OCI-LY1 (cell line): ENCODE data around the gene SRD5A1.

Experiments
- H2AFZ ChIP-seq: fragments of 200-600 bp; sonication (generic), shearing (Covaris generic); 2 replicates; pipeline ENCODE4 v1.6.0; 2014; ENCODE audit warnings: antibody characterized with exemption, mild to moderate bottlenecking, low read length
- H3F3A ChIP-seq: fragments of 200-600 bp; sonication (generic), shearing (Covaris generic); 2 replicates; pipeline ENCODE4 v1.6.0; 2014; ENCODE audit warnings: mild to moderate bottlenecking, antibody characterized with exemption, low read length, moderate library complexity; ENCODE audit not compliant: insufficient read depth
- H3K27ac ChIP-seq: fragments of 200-600 bp; sonication (generic); 2 replicates; pipeline ENCODE4 v1.5.1; 2014; ENCODE audit warnings: low read length, mixed run types, mild to moderate bottlenecking, low read depth; ENCODE audit not compliant: poor library complexity, severe bottlenecking
- H3K27me3 ChIP-seq: fragments of 200-600 bp; sonication (generic); 2 replicates; pipeline ENCODE4 v1.6.0; 2014; ENCODE audit warnings: antibody characterized with exemption, mild to moderate bottlenecking, low read length, moderate library complexity; ENCODE audit not compliant: insufficient read depth
- H3K36me3 ChIP-seq: fragments of 200-600 bp; sonication (generic); 2 replicates; pipeline ENCODE4 v1.6.1; 2014; ENCODE audit warnings: mild to moderate bottlenecking, antibody characterized with exemption, low read length, moderate library complexity, mixed read lengths; ENCODE audit not compliant: insufficient read depth
- H3K4me1 ChIP-seq: fragments of 200-600 bp; sonication (generic); 2 replicates; pipeline ENCODE4 v1.5.1; 2014; ENCODE audit warnings: mild to moderate bottlenecking, low read length, moderate library complexity; ENCODE audit not compliant: insufficient read depth, severe bottlenecking
- H3K4me2 ChIP-seq: fragments of 200-600 bp; sonication (generic), shearing (Covaris generic); 2 replicates; pipeline ENCODE4 v1.6.1; 2014; ENCODE audit warnings: low read length
- H3K4me3 ChIP-seq: fragments of 200-600 bp; sonication (generic); 2 replicates; pipeline ENCODE4 v1.5.1; 2014; ENCODE audit warnings: low read length, low read depth, mild to moderate bottlenecking, mixed read lengths; ENCODE audit not compliant: poor library complexity, severe bottlenecking
- H3K79me2 ChIP-seq: fragments of 200-600 bp; shearing (Covaris generic); 2 replicates; pipeline ENCODE4 v1.6.1; 2016; ENCODE audit warnings: mixed run types, low read length, mixed read lengths; ENCODE audit not compliant: insufficient read depth
- H3K9ac ChIP-seq: fragments of 200-600 bp; sonication (generic), shearing (Covaris generic); 2 replicates; pipeline ENCODE4 v1.6.1; 2014; ENCODE audit warnings: mild to moderate bottlenecking, low read length, mixed read lengths
- H3K9me2 ChIP-seq: fragments of 200-600 bp; sonication (generic), shearing (Covaris generic); 2 replicates; pipeline ENCODE4 v1.6.1; 2014; ENCODE audit warnings: low read depth, mild to moderate bottlenecking, low read length, mixed read lengths
- H3K9me3 ChIP-seq: fragments of 200-600 bp; shearing (Covaris generic); 2 replicates; pipeline ENCODE4 v1.6.1; 2014; ENCODE audit warnings: low read length, mixed read lengths
- H4K20me1 ChIP-seq: fragments of 200-600 bp; sonication (generic), shearing (Covaris generic); 2 replicates; pipeline ENCODE4 v1.6.0; 2016; ENCODE audit warnings: mild to moderate bottlenecking, low read length; ENCODE audit not compliant: insufficient read depth
- CTCF ChIP-seq: fragments of 200-600 bp; sonication (generic), shearing (Covaris generic); IDR thresholded peaks from 2 replicates; pipeline ENCODE4 v1.5.1; 2017; ENCODE audit warnings: mild to moderate bottlenecking, antibody characterized with exemption, low read length, moderate library complexity, mixed read lengths
- EZH2 ChIP-seq: fragments of 200-600 bp; sonication (generic), shearing (Covaris generic); IDR thresholded peaks from 2 replicates; pipeline ENCODE4 v1.8.0; 2017; ENCODE audit warnings: borderline replicate concordance, mixed run types, mild to moderate bottlenecking, antibody characterized with exemption, low read length, moderate library complexity, mixed read lengths

SRD5A1 gene

GRCh38 chr5:6632324-6632887 lies 834 bp upstream of the SRD5A1 start:
- no peak overlapping the region for H2AFZ ChIP-seq
- H3K9me3 ChIP-seq = no peaks in the 10 kb centered on the region
- H4K20me1 ChIP-seq = no peaks in the 10 kb centered on the region

GRCh38 chr5:6633469-6634245 lies 417 bp downstream of the SRD5A1 start:
- peak overlapping the region; percentile 43 for H3K27ac ChIP-seq
- H3K79me2 ChIP-seq = peaks cover 39% of the 10 kb centered on the region
- peak overlapping the region; percentile 88 for H3K4me3 ChIP-seq
- no peaks in the 10 kb centered on the region for H4K20me1 ChIP-seq
- H3K9me2 ChIP-seq = no peaks in the 10 kb centered on the region
- peak overlapping the region; percentile 86 for H3K9ac ChIP-seq
- TF ChIP-seq EZH2 = no peak
- no peak for TF ChIP-seq CTCF
- H3F3A ChIP-seq = no peaks in the 10 kb centered on the region
- peak overlapping the region; percentile 98 for H3K4me2 ChIP-seq
- no peaks in the 10 kb centered on the region for H3K9me3 ChIP-seq
- peaks cover 31% of the 10 kb centered on the region for H3K36me3 ChIP-seq
- no peak overlapping the region; the same call in 1 of the 2 replicates for H2AFZ ChIP-seq
- H3K27me3 ChIP-seq = no peaks in the 10 kb centered on the region
- peaks cover 31% of the 10 kb centered on the region for H3K4me1 ChIP-seq

More at GRCh38 chr5:6632324-6632887, 834 bp upstream of the SRD5A1 start:
- peaks cover 44% of the 10 kb centered on the region for H3K36me3 ChIP-seq
- no peaks in the 10 kb centered on the region for H3K27me3 ChIP-seq
- TF ChIP-seq CTCF (0 out of 2 replicates have a peak, but pooled peaks have one; percentile 11), EZH2 (no peak)
- peak overlapping the region; percentile 88 for H3K4me3 ChIP-seq
- peak overlapping the region; percentile 86 for H3K9ac ChIP-seq
- H3F3A ChIP-seq = no peaks in the 10 kb centered on the region
- no peaks in the 10 kb centered on the region for H3K9me2 ChIP-seq
- peaks cover 51% of the 10 kb centered on the region for H3K79me2 ChIP-seq
- H3K4me2 ChIP-seq = peak overlapping the region; percentile 98
- no peak overlapping the region for H3K27ac ChIP-seq
- H3K4me1 ChIP-seq = peaks cover 31% of the 10 kb centered on the region

DNA sequence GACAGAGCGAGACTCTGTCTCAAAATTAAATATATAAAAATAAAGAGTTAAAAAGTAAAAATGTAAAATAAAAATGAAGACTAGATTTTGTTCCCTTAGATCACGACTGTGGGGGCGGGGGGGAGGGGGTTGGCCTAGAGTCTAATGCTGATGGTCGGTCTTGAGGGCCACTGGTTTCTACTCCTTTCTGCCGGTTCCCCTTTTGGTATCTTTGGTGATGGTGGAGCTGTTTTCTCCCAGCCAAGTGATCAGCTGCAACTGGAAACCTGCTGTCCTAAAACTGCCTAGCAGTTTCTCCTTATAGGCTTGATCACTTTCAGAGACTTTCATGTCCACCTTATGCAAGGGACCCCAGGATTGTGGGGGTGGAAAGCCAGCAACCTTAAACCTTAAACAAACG lies 1.1 kb downstream of the SRD5A1 start:
- Histone ChIP-seq H3F3A (no peaks in the 10 kb centered on the region), H3K4me3 (peak overlapping the region; percentile 88), H3K9me3 (no peaks in the 10 kb centered on the region), H3K27me3 (no peaks in the 10 kb centered on the region), H3K4me2 (peak overlapping the region; percentile 98), H3K4me1 (peaks cover 31% of the 10 kb centered on the region), H2AFZ (no peak overlapping the region), H3K9me2 (no peaks in the 10 kb centered on the region), H3K36me3 (peaks cover 25% of the 10 kb centered on the region), H3K79me2 (peaks cover 35% of the 10 kb centered on the region), H3K9ac (peak overlapping the region; percentile 86), H4K20me1 (no peaks in the 10 kb centered on the region), H3K27ac (peak overlapping the region; percentile 43)
- TF ChIP-seq EZH2 = no peak
- TF ChIP-seq CTCF = no peak
